ENCODE results near the gene IGFLR1.

Gene IGFLR1

DNA sequence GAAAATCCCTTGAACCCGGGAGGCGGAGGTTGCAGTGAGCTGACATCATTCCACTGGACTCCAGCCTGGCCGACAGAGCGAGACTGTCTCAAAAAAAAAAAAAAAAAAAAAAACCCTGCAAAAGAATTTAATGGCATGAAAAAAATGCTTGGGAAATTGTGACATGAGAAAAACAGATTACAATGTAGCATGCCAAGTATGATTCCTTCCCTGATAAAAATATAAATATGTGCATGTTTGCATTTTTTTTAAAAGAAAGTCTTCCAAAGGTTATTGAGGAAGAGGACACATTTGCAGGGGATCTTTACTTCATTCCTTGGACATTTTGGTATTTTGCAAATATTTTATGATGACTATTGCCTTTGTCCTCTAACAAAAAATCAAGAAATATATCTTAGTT lies 52.4 kb downstream of the IGFLR1 start:
- FAIRE-seq (no peak), DNase-seq (ENCODE audit: insufficient read length, low spot score) (no peak)
- no peak for TF ChIP-seq CTCF (IDR thresholded peaks at IDR 0.05; ENCODE audit: insufficient read depth, missing control alignments)
